Keratinocyte (primary cell): Measurements from ENCODE around the gene PIK3IP1.

Source experiments
- EZH2 ChIP-seq: IDR thresholded peaks from one replicate; pipeline ENCODE4 v1.6.1; 2012; ENCODE audit warnings: inconsistent platforms, mild to moderate bottlenecking, low read length, moderate library complexity
- TF ChIP-seq, protein P1 (sequence below), 3 experiments: IDR thresholded peaks in 1 of 3; conservative IDR thresholded peaks in 1 of 3; optimal IDR thresholded peaks in 1 of 3; 2 replicates in 2 of 3; 3 replicates in 1 of 3; pipeline versions ENCODE3 to v1.5.1; 2011; ENCODE audit warnings: low read length in 3 of 3, mild to moderate bottlenecking in 3 of 3, moderate library complexity in 2 of 3, control low read depth in 1 of 3, inconsistent platforms in 1 of 3; ENCODE audit not compliant: insufficient read depth in 2 of 3; ENCODE audit errors: extremely low read depth in 1 of 3

DNA sequence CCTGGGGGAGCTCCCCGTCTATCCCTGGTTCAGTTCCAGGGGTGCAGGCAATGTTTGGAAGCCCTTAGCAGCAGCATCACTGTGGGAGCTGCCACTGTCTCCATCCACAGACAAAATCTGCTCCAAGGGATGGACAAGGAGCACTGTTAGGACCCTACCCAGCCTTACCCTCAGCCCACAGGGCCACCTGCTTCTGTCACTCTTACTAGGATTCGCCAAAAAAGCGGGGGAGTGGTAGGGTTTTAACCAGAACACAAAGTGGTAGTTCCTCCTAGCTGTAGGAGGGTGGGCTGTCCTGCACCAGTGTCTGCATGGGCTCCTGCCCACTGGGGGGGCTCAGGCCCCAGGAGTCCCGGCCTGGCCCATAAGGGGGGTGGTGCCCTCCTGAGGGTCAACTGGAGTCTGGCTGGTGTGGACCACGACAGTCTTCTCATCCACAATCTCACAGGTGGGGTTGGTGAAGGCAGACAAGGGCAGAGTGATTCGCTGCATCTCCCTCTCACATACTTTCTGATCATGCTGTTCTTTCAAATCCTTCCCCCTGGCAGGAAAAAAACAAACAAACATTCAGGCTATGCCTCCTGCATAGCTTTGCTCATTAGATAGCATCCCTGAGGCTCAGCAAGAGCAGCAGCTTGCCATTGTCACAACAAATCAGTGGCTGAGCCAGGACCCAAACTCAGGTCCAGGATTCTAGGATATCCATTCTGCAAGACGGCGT is 9.4 kb downstream of the PIK3IP1 start:
- TF ChIP-seq, protein P1, sequence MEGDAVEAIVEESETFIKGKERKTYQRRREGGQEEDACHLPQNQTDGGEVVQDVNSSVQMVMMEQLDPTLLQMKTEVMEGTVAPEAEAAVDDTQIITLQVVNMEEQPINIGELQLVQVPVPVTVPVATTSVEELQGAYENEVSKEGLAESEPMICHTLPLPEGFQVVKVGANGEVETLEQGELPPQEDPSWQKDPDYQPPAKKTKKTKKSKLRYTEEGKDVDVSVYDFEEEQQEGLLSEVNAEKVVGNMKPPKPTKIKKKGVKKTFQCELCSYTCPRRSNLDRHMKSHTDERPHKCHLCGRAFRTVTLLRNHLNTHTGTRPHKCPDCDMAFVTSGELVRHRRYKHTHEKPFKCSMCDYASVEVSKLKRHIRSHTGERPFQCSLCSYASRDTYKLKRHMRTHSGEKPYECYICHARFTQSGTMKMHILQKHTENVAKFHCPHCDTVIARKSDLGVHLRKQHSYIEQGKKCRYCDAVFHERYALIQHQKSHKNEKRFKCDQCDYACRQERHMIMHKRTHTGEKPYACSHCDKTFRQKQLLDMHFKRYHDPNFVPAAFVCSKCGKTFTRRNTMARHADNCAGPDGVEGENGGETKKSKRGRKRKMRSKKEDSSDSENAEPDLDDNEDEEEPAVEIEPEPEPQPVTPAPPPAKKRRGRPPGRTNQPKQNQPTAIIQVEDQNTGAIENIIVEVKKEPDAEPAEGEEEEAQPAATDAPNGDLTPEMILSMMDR (optimal IDR thresholded peaks at IDR 0.05 in 1 of 3, IDR thresholded peaks at IDR 0.05 in 1 of 3, conservative IDR thresholded peaks at IDR 0.05 in 1 of 3; ENCODE audit: extremely low read depth in 1 of 3, insufficient read depth in 2 of 3, low read length in 3 of 3), result no peak
- no peak for TF ChIP-seq EZH2
